RWPE2 (cell line): Measurements from ENCODE around the gene TK2.

Source experiments
- ATAC-seq: fragments of 200-7000 bp; cut with Tn5 transposase; 3 replicates; pipeline ENCODE4 v1.9.1; 2021; ENCODE audit warnings: low read depth
- DNase-seq: peaks from one replicate; pipeline ENCODE4 v3.0.0-alpha.2; 2020; ENCODE audit warnings: low spot score
- H3K27ac ChIP-seq: fragments of 450-650 bp; 2 replicates; pipeline ENCODE4 v1.5.1; 2017; ENCODE audit warnings: mild to moderate bottlenecking; ENCODE audit not compliant: poor library complexity, severe bottlenecking
- H3K27me3 ChIP-seq: fragments of 250-450 bp; sonication (Bioruptor Pico); 2 replicates; pipeline ENCODE4 v1.5.1; 2021; ENCODE audit warnings: mild to moderate bottlenecking, moderate library complexity; ENCODE audit not compliant: insufficient read depth, poor library complexity, severe bottlenecking
- H3K36me3 ChIP-seq: fragments of 250-450 bp; sonication (Bioruptor Pico); 2 replicates; pipeline ENCODE4 v1.5.1; 2020; ENCODE audit warnings: low read depth, mild to moderate bottlenecking, moderate library complexity
- H3K4me1 ChIP-seq: fragments of 250-450 bp; sonication (Bioruptor Pico); 2 replicates; pipeline ENCODE4 v1.5.1; 2021; ENCODE audit warnings: mild to moderate bottlenecking, moderate library complexity; ENCODE audit not compliant: insufficient read depth, poor library complexity, severe bottlenecking
- H3K4me3 ChIP-seq: fragments of 250-450 bp; sonication (Bioruptor Pico); 2 replicates; pipeline ENCODE4 v1.5.1; 2021; ENCODE audit warnings: mild to moderate bottlenecking, moderate library complexity; ENCODE audit not compliant: severe bottlenecking
- H3K9me3 ChIP-seq: fragments of 250-450 bp; sonication (Bioruptor Pico); 2 replicates; pipeline ENCODE4 v1.5.1; 2021; ENCODE audit warnings: mild to moderate bottlenecking, moderate library complexity; ENCODE audit not compliant: severe bottlenecking
- CTCF ChIP-seq: fragments of 450-650 bp; IDR thresholded peaks from one replicate; pipeline ENCODE4 v1.5.1; 2017; ENCODE audit warnings: mild to moderate bottlenecking, moderate library complexity; ENCODE audit not compliant: poor library complexity, severe bottlenecking

The TK2 gene

DNA sequence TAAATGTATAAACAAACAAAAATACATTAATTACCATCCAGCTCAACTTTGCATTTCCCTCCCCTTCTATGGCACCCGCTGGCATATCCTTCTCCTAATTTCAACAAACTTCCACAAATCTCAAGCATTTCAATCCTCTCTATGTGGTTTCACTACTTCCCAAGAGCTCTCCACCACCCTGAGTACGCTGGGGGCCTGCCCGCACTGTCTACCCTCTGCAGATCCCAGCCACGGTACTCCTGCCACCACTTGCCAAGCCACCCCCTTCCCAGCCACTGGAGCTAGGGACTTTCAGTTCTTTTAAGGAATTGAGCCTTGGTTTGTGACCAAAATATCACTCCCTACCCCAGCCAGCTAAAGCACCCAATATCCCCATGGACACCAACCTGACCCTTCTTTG, 1.9 kb downstream of the TK2 start:
- peaks cover 16% of the 10 kb centered on the region for H3K4me1 ChIP-seq
- DNase-seq (no peak), ATAC-seq (no peak)
- H3K27me3 ChIP-seq, result no peaks in the 10 kb centered on the region
- H3K27ac ChIP-seq, result peak overlapping the region; percentile 68
- peaks cover 8% of the 10 kb centered on the region for H3K36me3 ChIP-seq
- H3K4me3 ChIP-seq, result no peak overlapping the region
- no peaks in the 10 kb centered on the region for H3K9me3 ChIP-seq
- TF ChIP-seq CTCF, result no peak

GRCh38 chr16:66547101-66547989, 2.6 kb downstream of the TK2 start:
- H3K27ac ChIP-seq, result no peak overlapping the region

GRCh38 chr16:66544016-66544757, 5.7 kb downstream of the TK2 start:
- Histone ChIP-seq H3K36me3 (peaks cover 25% of the 10 kb centered on the region), H3K9me3 (no peaks in the 10 kb centered on the region), H3K27me3 (no peaks in the 10 kb centered on the region), H3K4me3 (no peak overlapping the region), H3K27ac (no peak overlapping the region), H3K4me1 (peaks cover 5% of the 10 kb centered on the region)
- DNase-seq (no peak), ATAC-seq (no peak)
- TF ChIP-seq CTCF, result no peak

More at GRCh38 chr16:66547101-66547989, 2.6 kb downstream of the TK2 start:
- Histone ChIP-seq H3K4me1 (peaks cover 15% of the 10 kb centered on the region), H3K4me3 (no peak overlapping the region), H3K36me3 (peaks cover 8% of the 10 kb centered on the region), H3K27me3 (no peaks in the 10 kb centered on the region), H3K9me3 (no peaks in the 10 kb centered on the region)
- no peak for ATAC-seq
- no peak for DNase-seq
- no peak for TF ChIP-seq CTCF

DNA sequence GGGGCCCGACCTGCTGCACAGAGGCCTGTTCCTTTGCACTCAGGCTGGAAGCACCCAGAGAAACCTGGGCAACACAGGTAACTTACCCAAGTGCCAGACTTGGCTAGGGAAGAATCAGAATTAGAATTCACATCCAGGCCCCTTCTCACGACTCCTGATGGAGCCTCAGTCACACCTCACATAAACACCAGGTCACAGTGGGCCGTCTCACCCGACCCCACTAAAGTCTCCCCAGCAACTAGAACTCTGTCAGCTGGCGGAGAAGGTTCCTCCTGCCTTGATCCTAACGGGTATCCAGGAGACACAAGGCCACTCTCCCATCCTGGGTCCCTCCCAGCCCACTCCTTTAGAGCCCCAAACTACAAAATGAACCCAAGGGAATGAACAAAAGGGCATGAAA, 6.4 kb downstream of the TK2 start:
- Histone ChIP-seq H3K4me3 (no peak overlapping the region), H3K9me3 (no peaks in the 10 kb centered on the region), H3K4me1 (no peaks in the 10 kb centered on the region), H3K27ac (no peak overlapping the region), H3K36me3 (peaks cover 25% of the 10 kb centered on the region), H3K27me3 (no peaks in the 10 kb centered on the region)
- DNase-seq (no peak), ATAC-seq (no peak)
- no peak for TF ChIP-seq CTCF
